ENCODE results near the gene GOT1.
A peak's percentile ranks its signal among the peaks of the same experiment; 100 is the strongest.

GOT1 gene

GRCh38 chr10:99393036-99393435, 37.4 kb downstream of the GOT1 start:
- ATAC-seq: no peak
- DNase-seq: no peak
- H3K4me1 Mint-ChIP-seq: peaks cover 7% of the 10 kb centered on the region
- H3K9me3 Mint-ChIP-seq: no peaks in the 10 kb centered on the region
- no peak overlapping the region for H3K4me3 Mint-ChIP-seq
- H3K27me3 Mint-ChIP-seq: peaks cover 6% of the 10 kb centered on the region
- peak overlapping the region in 1 of 2 donors; percentile 62 for H3K27ac Mint-ChIP-seq

- ATAC-seq (no peak), DNase-seq (no peak)
- H3K9me3 Mint-ChIP-seq: no peaks in the 10 kb centered on the region
- H3K27ac Mint-ChIP-seq: peak overlapping the region in 1 of 2 donors; percentile 44
- H3K4me3 Mint-ChIP-seq: no peak overlapping the region
- peaks cover 6% of the 10 kb centered on the region for H3K27me3 Mint-ChIP-seq
- peaks cover 7% of the 10 kb centered on the region for H3K4me1 Mint-ChIP-seq
Observed at GRCh38 chr10:99391346-99391745, 39.1 kb downstream of the GOT1 start.

DNA sequence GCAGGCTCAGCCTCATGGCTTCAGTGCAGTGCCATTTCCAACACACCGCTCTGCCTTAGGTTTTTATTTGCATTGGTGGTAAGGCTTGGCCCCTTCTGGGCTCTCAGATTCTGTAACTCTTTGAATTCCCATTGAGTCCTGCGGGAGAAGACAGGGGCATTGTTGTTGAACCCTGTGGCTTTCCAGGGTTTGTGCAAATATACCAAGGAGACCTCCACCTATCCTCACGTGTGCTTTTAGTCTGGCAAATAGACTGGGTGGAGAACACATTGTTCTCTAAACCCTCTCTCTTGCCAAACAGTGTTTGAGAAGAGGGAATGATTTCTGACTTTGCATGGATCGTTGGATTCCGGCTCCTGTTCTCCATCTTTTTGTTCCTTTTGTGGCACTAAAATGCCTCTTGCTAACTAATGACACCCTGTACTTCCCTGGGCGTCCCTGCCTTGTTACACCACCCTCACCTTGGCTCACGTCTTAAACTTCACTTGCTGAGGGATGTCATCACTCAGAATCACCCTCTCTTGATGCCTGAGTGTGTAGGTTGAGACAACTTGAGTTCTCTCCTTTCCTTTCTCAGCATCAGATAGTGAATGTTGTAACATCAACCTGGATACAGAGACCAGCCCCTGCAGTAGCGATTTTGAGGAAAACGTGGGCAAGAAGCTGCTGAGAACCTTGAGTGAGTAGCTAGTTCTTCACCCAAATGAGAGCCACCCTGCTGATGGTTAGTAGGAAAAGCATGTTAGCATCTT, 40.5 kb downstream of the GOT1 start:
- ATAC-seq: no peak
- Mint-ChIP-seq H3K4me1 (no peaks in the 10 kb centered on the region), H3K27ac (no peak overlapping the region), H3K27me3 (peaks cover 6% of the 10 kb centered on the region), H3K9me3 (no peaks in the 10 kb centered on the region), H3K4me3 (no peak overlapping the region)
- DNase-seq: no peak

DNA sequence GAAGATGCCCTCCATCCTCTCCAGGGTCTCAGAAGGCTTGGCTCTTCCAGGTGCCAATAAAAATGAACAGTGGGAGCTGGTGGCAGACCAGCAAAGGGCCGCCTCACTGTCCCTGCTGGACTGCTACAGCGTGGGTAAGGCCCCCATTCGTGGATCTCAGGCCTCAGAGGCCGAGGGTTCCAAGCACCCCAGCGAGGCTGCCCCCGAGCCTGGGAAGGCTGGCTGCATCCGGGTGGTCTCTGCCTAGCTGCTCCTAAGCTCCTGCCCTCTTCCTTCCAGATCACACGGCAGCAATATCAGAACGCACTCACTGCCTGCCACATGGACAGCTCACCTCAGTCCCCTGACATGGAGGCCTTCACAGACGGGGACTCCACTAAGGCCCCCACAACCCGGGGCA, 42.9 kb downstream of the GOT1 start:
- ATAC-seq (no peak), DNase-seq (no peak)
- H3K27ac Mint-ChIP-seq: peak overlapping the region in 1 of 2 donors; percentile 86
- no peaks in the 10 kb centered on the region for H3K4me1 Mint-ChIP-seq
- H3K9me3 Mint-ChIP-seq: no peaks in the 10 kb centered on the region
- H3K4me3 Mint-ChIP-seq: no peak overlapping the region
- peaks cover 6% of the 10 kb centered on the region for H3K27me3 Mint-ChIP-seq

DNA sequence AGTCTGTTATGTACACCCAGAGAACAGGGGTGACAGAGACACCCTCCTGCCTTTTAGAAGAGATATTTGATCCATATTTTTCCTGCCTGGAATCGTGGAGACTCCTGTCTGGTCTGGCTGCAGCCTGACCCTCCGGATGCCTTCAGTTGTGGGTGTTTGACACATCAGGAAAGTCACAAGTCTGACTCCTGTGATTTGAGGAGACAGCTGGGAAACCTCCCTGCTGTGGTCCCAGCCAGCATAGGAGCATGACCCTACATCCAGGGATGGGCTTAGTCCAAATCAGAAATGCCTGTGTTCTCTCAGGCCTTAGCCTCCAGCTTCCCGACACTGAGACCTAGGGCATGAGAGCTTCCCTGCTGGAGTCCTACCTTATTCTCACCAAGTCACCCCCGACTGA, 43.4 kb downstream of the GOT1 start:
- no peak for ATAC-seq
- no peaks in the 10 kb centered on the region for H3K9me3 Mint-ChIP-seq

DNA sequence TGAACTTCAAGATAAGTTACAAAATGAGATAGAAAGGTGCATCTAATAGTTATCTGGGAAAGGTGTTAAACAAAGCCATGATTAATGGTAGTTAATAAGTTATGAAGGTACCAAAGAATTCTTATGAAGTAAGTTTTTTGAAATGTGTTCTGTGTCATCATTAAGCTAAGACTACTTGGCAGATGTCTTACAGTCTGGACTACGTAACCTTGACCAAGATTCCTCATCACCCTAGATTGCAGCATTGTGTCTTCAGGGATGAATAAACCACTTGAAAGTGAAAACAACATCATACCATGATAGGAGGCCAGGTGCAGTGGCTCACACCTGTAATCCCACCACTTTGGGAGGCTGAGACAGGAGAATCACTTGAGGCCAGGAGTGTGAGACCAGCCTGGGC, 48.2 kb downstream of the GOT1 start:
- no peaks in the 10 kb centered on the region for H3K4me1 Mint-ChIP-seq
- no peak overlapping the region for H3K4me3 Mint-ChIP-seq
- DNase-seq (no peak), ATAC-seq (no peak)
- H3K27me3 Mint-ChIP-seq: no peaks in the 10 kb centered on the region
- no peaks in the 10 kb centered on the region for H3K9me3 Mint-ChIP-seq
- no peak overlapping the region for H3K27ac Mint-ChIP-seq

More for the DNA sequence above, 43.4 kb downstream of the GOT1 start:
- DNase-seq: no peak
- Mint-ChIP-seq H3K27ac (no peak overlapping the region), H3K4me3 (no peak overlapping the region), H3K4me1 (no peaks in the 10 kb centered on the region), H3K27me3 (peaks cover 6% of the 10 kb centered on the region)

DNA sequence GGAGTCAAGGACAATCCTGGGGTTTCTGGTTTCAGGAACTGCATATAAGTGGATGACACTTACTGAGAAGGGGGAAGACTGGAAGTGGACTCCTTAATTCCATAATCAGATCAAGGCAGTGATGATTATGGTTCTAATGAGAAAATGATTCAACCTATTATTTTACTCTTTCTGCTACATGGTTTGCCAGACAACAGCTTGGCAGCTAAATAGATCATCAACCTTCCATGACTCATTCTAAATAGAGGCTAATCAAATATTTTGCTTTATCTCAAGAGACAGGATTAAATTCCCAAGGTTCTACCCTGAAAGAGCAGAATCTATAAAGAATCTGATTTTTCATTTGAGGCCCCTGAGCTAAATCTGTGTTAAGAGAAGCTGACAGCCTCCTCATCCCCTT, 55.0 kb downstream of the GOT1 start:
- H3K27me3 Mint-ChIP-seq: peaks cover 38% of the 10 kb centered on the region
- peaks cover 10% of the 10 kb centered on the region for H3K4me1 Mint-ChIP-seq
- no peak for ATAC-seq
- no peak overlapping the region for H3K4me3 Mint-ChIP-seq
- no peak overlapping the region for H3K27ac Mint-ChIP-seq
- DNase-seq: no peak
- no peaks in the 10 kb centered on the region for H3K9me3 Mint-ChIP-seq

DNA sequence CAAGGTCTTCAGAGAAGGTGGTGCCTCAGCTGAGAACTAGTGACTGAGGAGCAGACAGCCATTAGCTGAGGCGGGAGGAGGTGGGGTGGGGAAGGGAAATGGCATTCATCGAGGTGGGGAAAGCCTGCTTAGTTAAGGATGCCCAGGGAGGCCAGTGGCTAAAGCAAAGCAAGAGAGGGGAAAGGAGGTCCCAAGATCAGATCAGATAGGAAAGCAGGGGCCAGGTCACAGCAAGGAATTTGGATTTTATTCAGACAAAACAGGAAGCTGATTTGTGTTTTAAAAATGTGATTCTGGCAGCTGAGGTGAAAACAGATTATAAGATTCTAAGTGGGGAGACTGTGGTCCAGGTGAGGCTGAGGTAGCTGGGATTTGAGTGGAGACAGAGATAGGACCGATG, 55.5 kb downstream of the GOT1 start:
- H3K4me3 Mint-ChIP-seq: no peak overlapping the region
- H3K27me3 Mint-ChIP-seq: peaks cover 39% of the 10 kb centered on the region
- DNase-seq (no peak), ATAC-seq (no peak)
- H3K27ac Mint-ChIP-seq: no peak overlapping the region
- peaks cover 10% of the 10 kb centered on the region for H3K4me1 Mint-ChIP-seq
- H3K9me3 Mint-ChIP-seq: no peaks in the 10 kb centered on the region

DNA sequence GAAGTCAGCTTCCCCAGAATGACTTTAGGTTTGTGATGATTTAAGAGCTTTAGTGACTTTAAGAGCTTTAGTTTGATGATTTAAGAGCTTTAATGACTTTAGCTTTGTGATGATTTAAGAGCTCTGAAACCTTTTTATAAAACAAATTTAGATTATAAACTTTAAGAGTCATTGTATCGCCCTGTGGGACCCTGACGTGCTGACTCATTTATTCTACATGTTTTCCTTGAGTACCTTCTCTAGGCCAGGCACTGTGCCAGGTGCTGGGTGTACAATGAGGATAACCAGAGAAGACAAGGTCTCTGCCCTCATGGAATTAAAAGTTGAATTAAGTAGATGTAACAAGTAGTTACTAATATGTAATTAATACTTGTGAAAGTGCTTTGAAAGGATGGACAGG, 55.9 kb downstream of the GOT1 start:
- H3K27ac Mint-ChIP-seq: no peak overlapping the region
- DNase-seq: no peak

GRCh38 chr10:99372546-99373271, 57.7 kb downstream of the GOT1 start:
- H3K27me3 Mint-ChIP-seq: peaks cover 62% of the 10 kb centered on the region
- no peak for DNase-seq
- ATAC-seq: no peak
- H3K4me3 Mint-ChIP-seq: no peak overlapping the region
- peaks cover 10% of the 10 kb centered on the region for H3K4me1 Mint-ChIP-seq
- no peak overlapping the region for H3K27ac Mint-ChIP-seq
- no peaks in the 10 kb centered on the region for H3K9me3 Mint-ChIP-seq

More for the DNA sequence above, 55.9 kb downstream of the GOT1 start:
- Mint-ChIP-seq H3K4me1 (peaks cover 10% of the 10 kb centered on the region), H3K27me3 (peaks cover 44% of the 10 kb centered on the region), H3K9me3 (no peaks in the 10 kb centered on the region), H3K4me3 (no peak overlapping the region)
- ATAC-seq: no peak

- peak; percentile 81 for ATAC-seq
- H3K4me1 Mint-ChIP-seq: peaks cover 10% of the 10 kb centered on the region
- H3K4me3 Mint-ChIP-seq: no peak overlapping the region
- peak in 1 of 2 donors; percentile 23 for DNase-seq
- H3K27me3 Mint-ChIP-seq: peaks cover 76% of the 10 kb centered on the region
- no peaks in the 10 kb centered on the region for H3K9me3 Mint-ChIP-seq
- no peak overlapping the region for H3K27ac Mint-ChIP-seq
Observed at GRCh38 chr10:99370993-99371392, 59.4 kb downstream of the GOT1 start.

DNA sequence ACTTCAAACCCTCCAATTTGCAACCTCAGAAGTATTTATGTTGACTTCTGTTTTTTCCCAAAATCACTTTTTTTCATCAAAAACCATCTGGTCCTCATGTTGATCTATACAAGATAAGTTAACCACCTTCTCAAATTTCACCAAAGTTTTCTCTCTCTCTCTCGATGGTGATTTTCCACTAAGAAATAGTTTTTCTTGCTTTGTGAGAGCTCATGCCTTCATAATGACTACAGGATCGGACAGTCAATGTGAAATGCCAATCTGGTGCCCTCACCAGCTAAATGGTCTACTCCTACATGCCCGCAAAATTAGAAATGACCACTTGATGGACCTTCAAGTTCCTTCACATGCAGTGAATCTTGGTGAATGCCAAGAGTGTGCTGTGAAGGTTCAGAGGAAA, 60.9 kb downstream of the GOT1 start:
- H3K27me3 Mint-ChIP-seq: peaks cover 78% of the 10 kb centered on the region
- H3K4me3 Mint-ChIP-seq: no peak overlapping the region
- H3K4me1 Mint-ChIP-seq: peaks cover 10% of the 10 kb centered on the region
- H3K9me3 Mint-ChIP-seq: no peaks in the 10 kb centered on the region
- no peak overlapping the region for H3K27ac Mint-ChIP-seq
- ATAC-seq (no peak), DNase-seq (no peak)

GRCh38 chr10:99369126-99369525, 61.3 kb downstream of the GOT1 start:
- H3K9me3 Mint-ChIP-seq: no peaks in the 10 kb centered on the region
- H3K27me3 Mint-ChIP-seq: peaks cover 73% of the 10 kb centered on the region
- H3K27ac Mint-ChIP-seq: no peak overlapping the region
- DNase-seq (no peak), ATAC-seq (no peak)
- no peak overlapping the region for H3K4me3 Mint-ChIP-seq
- peaks cover 10% of the 10 kb centered on the region for H3K4me1 Mint-ChIP-seq

GRCh38 chr10:99368646-99369045, 61.8 kb downstream of the GOT1 start:
- H3K9me3 Mint-ChIP-seq: no peaks in the 10 kb centered on the region
- no peak for DNase-seq
- H3K27me3 Mint-ChIP-seq: peaks cover 69% of the 10 kb centered on the region
- ATAC-seq: no peak
- H3K27ac Mint-ChIP-seq: no peak overlapping the region
- peaks cover 10% of the 10 kb centered on the region for H3K4me1 Mint-ChIP-seq
- H3K4me3 Mint-ChIP-seq: no peak overlapping the region

GRCh38 chr10:99366666-99367065, 63.8 kb downstream of the GOT1 start:
- Mint-ChIP-seq H3K27ac (no peak overlapping the region), H3K9me3 (no peaks in the 10 kb centered on the region), H3K4me3 (no peak overlapping the region), H3K27me3 (peaks cover 49% of the 10 kb centered on the region), H3K4me1 (peaks cover 10% of the 10 kb centered on the region)
- ATAC-seq (no peak), DNase-seq (no peak)

- no peak overlapping the region for H3K27ac Mint-ChIP-seq
- ATAC-seq (no peak), DNase-seq (no peak)
- H3K9me3 Mint-ChIP-seq: no peaks in the 10 kb centered on the region
- peaks cover 2% of the 10 kb centered on the region for H3K4me1 Mint-ChIP-seq
- H3K27me3 Mint-ChIP-seq: peaks cover 49% of the 10 kb centered on the region
- H3K4me3 Mint-ChIP-seq: no peak overlapping the region
Observed at GRCh38 chr10:99365736-99366135, 64.7 kb downstream of the GOT1 start.

Measured in stimulated activated naive CD8-positive, alpha-beta T cell treated with anti-CD3 and anti-CD28 coated beads, Interleukin-15, amount 100 ng/mL, for 72 hours (primary cell).